ENCODE results near the gene MTX1.

GRCh38 chr1:155171836-155172731, 36.4 kb upstream of the MTX1 start:
- TF ChIP-seq CTCF (IDR thresholded peaks at IDR 0.05; ENCODE audit: insufficient read depth, low read length) (no peak), POLR2AphosphoS5 (IDR thresholded peaks at IDR 0.05; ENCODE audit: low read depth) (no peak), GABPA (IDR thresholded peaks at IDR 0.05; ENCODE audit: low read depth) (no peak), SPI1 (IDR thresholded peaks at IDR 0.05; ENCODE audit: borderline replicate concordance, low read depth) (peak; percentile 2; the same call in 1 of the 2 replicates), REST (IDR thresholded peaks at IDR 0.05; ENCODE audit: insufficient replicate concordance, low read depth) (no peak)

All from HL-60 (cell line).